Activated CD4-positive, alpha-beta memory T cell treated with anti-CD3 and anti-CD28 coated beads, Interleukin-2, amount 10 ng/mL, durations not matched to agents 7 days and 5 days (primary cell): ENCODE data around the gene SASS6. TPM values are rescaled to one million over a fixed set of nuclear protein-coding genes. Genes with fewer than 3 reads are reported as not detected.

ENCODE experiments used
- CTCF ChIA-PET: fragments of 350-600 bp; sonication (Branson Sonifier 250); formaldehyde crosslinking; loops from one replicate; lab custom pipeline; 2021; ENCODE audit warnings: antibody characterized with exemption, inconsistent platforms; lab: Charles Lee
- POLR2A ChIA-PET: fragments of 350-600 bp; sonication (Branson Sonifier 250); formaldehyde crosslinking; loops from one replicate; lab custom pipeline; 2021; ENCODE audit warnings: antibody characterized with exemption; lab: Charles Lee
- DNase-seq: peaks from one replicate; pipeline ENCODE4 v3.0.0-alpha.2; 2020
- H3K27ac Mint-ChIP-seq: one replicate; pipeline ENCODE4 v1.8.0; 2021; ENCODE audit warnings: mild to moderate bottlenecking, mixed read lengths
- H3K27me3 Mint-ChIP-seq: one replicate; pipeline ENCODE4 v1.8.0; 2021; ENCODE audit warnings: mixed read lengths
- H3K36me3 Mint-ChIP-seq: one replicate; pipeline ENCODE4 v1.8.0; 2021; ENCODE audit warnings: low read depth, mixed read lengths
- H3K4me1 Mint-ChIP-seq: one replicate; pipeline ENCODE4 v1.8.0; 2021; ENCODE audit warnings: mixed read lengths
- H3K4me3 Mint-ChIP-seq: one replicate; pipeline ENCODE4 v1.8.0; 2021; ENCODE audit warnings: mild to moderate bottlenecking, mixed read lengths
- H3K9me3 Mint-ChIP-seq: one replicate; pipeline ENCODE4 v1.8.0; 2021; ENCODE audit warnings: mixed read lengths
- total RNA-seq, 2 experiments: library from RNA; stranded (reverse); gene quantifications; one replicate each; pipeline ENCODE4 v1.2.3, GENCODE V29; 2021

Gene SASS6
- total RNA-seq, 2 experiments from 2014 or later: 13.2 to 13.3 TPM

- H3K4me3 Mint-ChIP-seq: no peak overlapping the region
- POLR2A ChIA-PET: no interaction called here
These were observed 42.3 kb downstream of the SASS6 start for GRCh38 chr1:100090471-100090870.

GRCh38 chr1:100089082-100089481 is 43.6 kb downstream of the SASS6 start:
- H3K36me3 Mint-ChIP-seq: peaks cover 42% of the 10 kb centered on the region
- ChIA-PET CTCF (no interaction called here), POLR2A (no interaction called here)
- H3K4me1 Mint-ChIP-seq: no peaks in the 10 kb centered on the region
- no peak for DNase-seq
- no peaks in the 10 kb centered on the region for H3K9me3 Mint-ChIP-seq
- no peak overlapping the region for H3K4me3 Mint-ChIP-seq
- H3K27ac Mint-ChIP-seq: no peak overlapping the region
- no peaks in the 10 kb centered on the region for H3K27me3 Mint-ChIP-seq

More at GRCh38 chr1:100090471-100090870, 42.3 kb downstream of the SASS6 start:
- CTCF ChIA-PET: no interaction called here
- no peak overlapping the region for H3K27ac Mint-ChIP-seq
- H3K9me3 Mint-ChIP-seq: no peaks in the 10 kb centered on the region
- DNase-seq: no peak
- no peaks in the 10 kb centered on the region for H3K4me1 Mint-ChIP-seq
- peaks cover 47% of the 10 kb centered on the region for H3K36me3 Mint-ChIP-seq
- no peaks in the 10 kb centered on the region for H3K27me3 Mint-ChIP-seq

GRCh38 chr1:100087396-100087795 is 45.3 kb downstream of the SASS6 start:
- Mint-ChIP-seq H3K4me1 (no peaks in the 10 kb centered on the region), H3K27ac (no peak overlapping the region), H3K9me3 (no peaks in the 10 kb centered on the region), H3K36me3 (peaks cover 44% of the 10 kb centered on the region), H3K27me3 (no peaks in the 10 kb centered on the region), H3K4me3 (no peak overlapping the region)
- CTCF ChIA-PET: no interaction called here
- POLR2A ChIA-PET: no interaction called here
- DNase-seq: no peak

- ChIA-PET CTCF (interaction anchor here (0.5 to 0.6 kb wide), 2 partner anchors 33 to 576 kb away, joined by 3 read pairs; no protein-coding TSS in a partner anchor), POLR2A (no interaction called here)
- peaks cover 64% of the 10 kb centered on the region for H3K36me3 Mint-ChIP-seq
- DNase-seq: no peak
- no peak overlapping the region for H3K4me3 Mint-ChIP-seq
- no peaks in the 10 kb centered on the region for H3K27me3 Mint-ChIP-seq
- H3K4me1 Mint-ChIP-seq: peaks cover 16% of the 10 kb centered on the region
- no peaks in the 10 kb centered on the region for H3K9me3 Mint-ChIP-seq
- H3K27ac Mint-ChIP-seq: no peak overlapping the region
These were observed 52.4 kb downstream of the SASS6 start for GRCh38 chr1:100080331-100080730.

GRCh38 chr1:100077531-100077930 is 55.2 kb downstream of the SASS6 start:
- Mint-ChIP-seq H3K27ac (no peak overlapping the region), H3K36me3 (peaks cover 72% of the 10 kb centered on the region), H3K4me1 (peaks cover 20% of the 10 kb centered on the region)

GRCh38 chr1:100076744-100077143 is 56.0 kb downstream of the SASS6 start:
- Mint-ChIP-seq H3K4me3 (no peak overlapping the region), H3K36me3 (peaks cover 73% of the 10 kb centered on the region), H3K27ac (no peak overlapping the region), H3K9me3 (no peaks in the 10 kb centered on the region), H3K27me3 (no peaks in the 10 kb centered on the region), H3K4me1 (peaks cover 20% of the 10 kb centered on the region)
- DNase-seq: no peak
- CTCF ChIA-PET: interaction anchor here (0.6 kb wide), 1 partner anchor 41 kb away, joined by 3 read pairs; no protein-coding TSS in a partner anchor
- POLR2A ChIA-PET: no interaction called here

More at GRCh38 chr1:100077531-100077930, 55.2 kb downstream of the SASS6 start:
- H3K27me3 Mint-ChIP-seq: no peaks in the 10 kb centered on the region
- H3K9me3 Mint-ChIP-seq: no peaks in the 10 kb centered on the region
- POLR2A ChIA-PET: no interaction called here
- no peak for DNase-seq
- no peak overlapping the region for H3K4me3 Mint-ChIP-seq
- CTCF ChIA-PET: no interaction called here

GRCh38 chr1:100076319-100076718 is 56.4 kb downstream of the SASS6 start:
- Mint-ChIP-seq H3K9me3 (no peaks in the 10 kb centered on the region), H3K4me3 (no peak overlapping the region), H3K27me3 (no peaks in the 10 kb centered on the region), H3K36me3 (peaks cover 74% of the 10 kb centered on the region), H3K4me1 (peaks cover 20% of the 10 kb centered on the region), H3K27ac (no peak overlapping the region)
- POLR2A ChIA-PET: no interaction called here
- DNase-seq: no peak
- CTCF ChIA-PET: interaction anchor here (0.6 kb wide), 1 partner anchor 41 kb away, joined by 3 read pairs; no protein-coding TSS in a partner anchor

- Mint-ChIP-seq H3K4me3 (no peak overlapping the region), H3K27me3 (no peaks in the 10 kb centered on the region), H3K4me1 (peaks cover 22% of the 10 kb centered on the region), H3K9me3 (no peaks in the 10 kb centered on the region), H3K27ac (peak overlapping the region; percentile 7), H3K36me3 (peaks cover 75% of the 10 kb centered on the region)
- POLR2A ChIA-PET: interaction anchor here (1.2 kb wide), 1 partner anchor 106 kb away, joined by 3 read pairs; the partner anchor contains the start of gene SLC35A3
- CTCF ChIA-PET: no interaction called here
- no peak for DNase-seq
These were observed 57.0 kb downstream of the SASS6 start for GRCh38 chr1:100075773-100076172.

GRCh38 chr1:100074604-100075395 is 57.9 kb downstream of the SASS6 start:
- POLR2A ChIA-PET: interaction anchor here (1.2 kb wide), 1 partner anchor 105 kb away, joined by 3 read pairs; the partner anchor contains the start of gene SLC35A3
- CTCF ChIA-PET: no interaction called here
- Mint-ChIP-seq H3K4me1 (peaks cover 28% of the 10 kb centered on the region), H3K36me3 (peaks cover 76% of the 10 kb centered on the region), H3K27ac (no peak overlapping the region), H3K9me3 (no peaks in the 10 kb centered on the region), H3K27me3 (no peaks in the 10 kb centered on the region), H3K4me3 (no peak overlapping the region)
- DNase-seq: no peak

GRCh38 chr1:100073531-100073930 is 59.2 kb downstream of the SASS6 start:
- H3K9me3 Mint-ChIP-seq: no peaks in the 10 kb centered on the region
- H3K27me3 Mint-ChIP-seq: no peaks in the 10 kb centered on the region
- H3K27ac Mint-ChIP-seq: no peak overlapping the region
- POLR2A ChIA-PET: no interaction called here
- CTCF ChIA-PET: interaction anchor here (0.5 to 0.6 kb wide), 2 partner anchors 49 to 1246 kb away, joined by 4 to 6 read pairs; no protein-coding TSS in a partner anchor
- DNase-seq: no peak
- H3K4me3 Mint-ChIP-seq: no peak overlapping the region
- peaks cover 73% of the 10 kb centered on the region for H3K36me3 Mint-ChIP-seq
- H3K4me1 Mint-ChIP-seq: peaks cover 26% of the 10 kb centered on the region

GRCh38 chr1:100070201-100070939 is 62.4 kb downstream of the SASS6 start:
- Mint-ChIP-seq H3K9me3 (no peaks in the 10 kb centered on the region), H3K4me3 (no peak overlapping the region), H3K36me3 (peaks cover 68% of the 10 kb centered on the region), H3K27ac (no peak overlapping the region), H3K4me1 (peaks cover 19% of the 10 kb centered on the region), H3K27me3 (no peaks in the 10 kb centered on the region)
- DNase-seq: no peak
- ChIA-PET POLR2A (no interaction called here), CTCF (interaction anchor here (0.7 to 1.3 kb wide), 2 partner anchors 250 to 385 kb away, joined by 3 to 4 read pairs; no protein-coding TSS in a partner anchor)

- Mint-ChIP-seq H3K4me3 (no peak overlapping the region), H3K27me3 (no peaks in the 10 kb centered on the region), H3K36me3 (peaks cover 68% of the 10 kb centered on the region), H3K27ac (no peak overlapping the region), H3K4me1 (peaks cover 20% of the 10 kb centered on the region), H3K9me3 (no peaks in the 10 kb centered on the region)
- ChIA-PET CTCF (no interaction called here), POLR2A (interaction anchor here (0.8 kb wide), 1 partner anchor 14 kb away, joined by 3 read pairs; no protein-coding TSS in a partner anchor)
- DNase-seq: no peak
These were observed 66.8 kb downstream of the SASS6 start for GRCh38 chr1:100065969-100066227.
